HL-60 (cell line): ENCODE data around the gene DSCAML1.

Experiments
- DNase-seq, 2 experiments: peaks; one replicate each; pipeline ENCODE4 v3.0.0-alpha.2; 2010 to 2020; ENCODE audit warnings: low read depth in 1 of 2, low spot score in 1 of 2
- H3K27ac ChIP-seq: fragments of 250-450 bp; sonication (Bioruptor Pico); replicated peaks from 2 replicates; pipeline ENCODE4 v1.5.1; 2020; ENCODE audit warnings: mild to moderate bottlenecking, moderate library complexity
- H3K27me3 ChIP-seq: fragments of 250-450 bp; sonication (Bioruptor Pico); 2 replicates; pipeline ENCODE4 v1.5.1; 2021; ENCODE audit warnings: mild to moderate bottlenecking, moderate library complexity; ENCODE audit not compliant: insufficient read depth, poor library complexity, severe bottlenecking
- H3K4me3 ChIP-seq: replicated peaks from 2 replicates; pipeline ENCODE4 v1.5.1; 2011; ENCODE audit warnings: mild to moderate bottlenecking, control low read depth, low read length; ENCODE audit not compliant: insufficient read depth
- GABPA ChIP-seq: IDR thresholded peaks from 2 replicates; pipeline ENCODE4 v1.6.1; 2012; ENCODE audit warnings: low read depth
- POLR2AphosphoS5 ChIP-seq: IDR thresholded peaks from 2 replicates; pipeline ENCODE4 v1.6.1; 2012; ENCODE audit warnings: low read depth
- SPI1 ChIP-seq: IDR thresholded peaks from 2 replicates; pipeline ENCODE4 v1.6.1; 2012; ENCODE audit warnings: low read depth, mild to moderate bottlenecking, borderline replicate concordance
- TF ChIP-seq, protein P1 (sequence below): IDR thresholded peaks from 2 replicates; pipeline ENCODE4 v1.6.1; 2012; ENCODE audit warnings: low read depth; ENCODE audit not compliant: insufficient replicate concordance
- TF ChIP-seq, protein P2 (sequence below): IDR thresholded peaks from one replicate; pipeline ENCODE4 v1.5.1; 2011; ENCODE audit warnings: low read length, control low read depth, inconsistent platforms; ENCODE audit not compliant: insufficient read depth

Gene DSCAML1

DNA sequence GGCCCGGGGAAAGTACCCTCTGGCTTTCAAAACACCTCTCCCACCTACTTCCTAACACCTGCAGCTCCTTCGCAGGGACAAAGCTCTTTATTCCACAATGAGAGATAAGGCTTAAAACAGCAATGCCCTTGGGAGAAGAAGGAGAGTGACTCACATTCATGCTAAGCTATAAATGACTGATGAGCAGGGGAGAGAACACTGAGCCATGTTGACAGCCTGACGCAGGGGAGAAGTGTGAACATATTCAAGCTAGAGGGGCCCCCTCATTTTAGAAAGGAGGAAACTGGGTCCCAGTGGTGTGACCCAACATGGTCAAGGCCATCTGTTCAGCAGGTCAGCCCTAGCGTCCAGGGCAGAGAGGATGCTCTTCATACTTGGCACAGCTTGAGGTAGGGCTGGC lies 171.8 kb downstream of the DSCAML1 start:
- Histone ChIP-seq H3K4me3 (no peak overlapping the region), H3K27ac (no peak overlapping the region), H3K27me3 (peaks cover 2% of the 10 kb centered on the region)
- no peak for TF ChIP-seq GABPA
- TF ChIP-seq SPI1 = no peak
- TF ChIP-seq POLR2AphosphoS5 = no peak
- TF ChIP-seq, protein P1, sequence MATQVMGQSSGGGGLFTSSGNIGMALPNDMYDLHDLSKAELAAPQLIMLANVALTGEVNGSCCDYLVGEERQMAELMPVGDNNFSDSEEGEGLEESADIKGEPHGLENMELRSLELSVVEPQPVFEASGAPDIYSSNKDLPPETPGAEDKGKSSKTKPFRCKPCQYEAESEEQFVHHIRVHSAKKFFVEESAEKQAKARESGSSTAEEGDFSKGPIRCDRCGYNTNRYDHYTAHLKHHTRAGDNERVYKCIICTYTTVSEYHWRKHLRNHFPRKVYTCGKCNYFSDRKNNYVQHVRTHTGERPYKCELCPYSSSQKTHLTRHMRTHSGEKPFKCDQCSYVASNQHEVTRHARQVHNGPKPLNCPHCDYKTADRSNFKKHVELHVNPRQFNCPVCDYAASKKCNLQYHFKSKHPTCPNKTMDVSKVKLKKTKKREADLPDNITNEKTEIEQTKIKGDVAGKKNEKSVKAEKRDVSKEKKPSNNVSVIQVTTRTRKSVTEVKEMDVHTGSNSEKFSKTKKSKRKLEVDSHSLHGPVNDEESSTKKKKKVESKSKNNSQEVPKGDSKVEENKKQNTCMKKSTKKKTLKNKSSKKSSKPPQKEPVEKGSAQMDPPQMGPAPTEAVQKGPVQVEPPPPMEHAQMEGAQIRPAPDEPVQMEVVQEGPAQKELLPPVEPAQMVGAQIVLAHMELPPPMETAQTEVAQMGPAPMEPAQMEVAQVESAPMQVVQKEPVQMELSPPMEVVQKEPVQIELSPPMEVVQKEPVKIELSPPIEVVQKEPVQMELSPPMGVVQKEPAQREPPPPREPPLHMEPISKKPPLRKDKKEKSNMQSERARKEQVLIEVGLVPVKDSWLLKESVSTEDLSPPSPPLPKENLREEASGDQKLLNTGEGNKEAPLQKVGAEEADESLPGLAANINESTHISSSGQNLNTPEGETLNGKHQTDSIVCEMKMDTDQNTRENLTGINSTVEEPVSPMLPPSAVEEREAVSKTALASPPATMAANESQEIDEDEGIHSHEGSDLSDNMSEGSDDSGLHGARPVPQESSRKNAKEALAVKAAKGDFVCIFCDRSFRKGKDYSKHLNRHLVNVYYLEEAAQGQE = no peak
- TF ChIP-seq, protein P2, sequence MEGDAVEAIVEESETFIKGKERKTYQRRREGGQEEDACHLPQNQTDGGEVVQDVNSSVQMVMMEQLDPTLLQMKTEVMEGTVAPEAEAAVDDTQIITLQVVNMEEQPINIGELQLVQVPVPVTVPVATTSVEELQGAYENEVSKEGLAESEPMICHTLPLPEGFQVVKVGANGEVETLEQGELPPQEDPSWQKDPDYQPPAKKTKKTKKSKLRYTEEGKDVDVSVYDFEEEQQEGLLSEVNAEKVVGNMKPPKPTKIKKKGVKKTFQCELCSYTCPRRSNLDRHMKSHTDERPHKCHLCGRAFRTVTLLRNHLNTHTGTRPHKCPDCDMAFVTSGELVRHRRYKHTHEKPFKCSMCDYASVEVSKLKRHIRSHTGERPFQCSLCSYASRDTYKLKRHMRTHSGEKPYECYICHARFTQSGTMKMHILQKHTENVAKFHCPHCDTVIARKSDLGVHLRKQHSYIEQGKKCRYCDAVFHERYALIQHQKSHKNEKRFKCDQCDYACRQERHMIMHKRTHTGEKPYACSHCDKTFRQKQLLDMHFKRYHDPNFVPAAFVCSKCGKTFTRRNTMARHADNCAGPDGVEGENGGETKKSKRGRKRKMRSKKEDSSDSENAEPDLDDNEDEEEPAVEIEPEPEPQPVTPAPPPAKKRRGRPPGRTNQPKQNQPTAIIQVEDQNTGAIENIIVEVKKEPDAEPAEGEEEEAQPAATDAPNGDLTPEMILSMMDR = no peak
- DNase-seq = no peak

DNA sequence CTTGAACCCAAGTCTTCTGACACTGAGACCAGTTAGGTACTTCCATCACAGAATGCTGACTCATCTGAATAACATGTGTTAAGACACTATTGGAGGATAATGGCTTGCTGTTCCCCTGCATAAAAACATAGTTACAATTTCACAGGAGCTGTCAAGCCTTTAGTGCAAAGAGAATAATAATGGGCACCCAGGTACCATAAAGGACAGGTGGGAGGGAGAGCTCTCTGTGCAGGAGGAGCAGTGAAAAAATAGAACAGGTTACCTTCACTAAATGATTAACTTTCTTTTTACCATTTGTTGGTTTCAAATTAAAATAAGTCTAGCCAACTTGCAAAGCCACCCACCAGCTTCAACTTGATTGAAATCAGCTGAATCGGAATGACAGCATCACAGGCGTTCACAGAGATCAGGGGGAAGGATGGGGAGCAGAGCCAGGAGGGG lies 173.2 kb downstream of the DSCAML1 start:
- Histone ChIP-seq H3K27ac (no peak overlapping the region), H3K27me3 (peaks cover 2% of the 10 kb centered on the region), H3K4me3 (no peak overlapping the region)
- TF ChIP-seq, protein P1 = no peak
- TF ChIP-seq GABPA (no peak), POLR2AphosphoS5 (no peak), SPI1 (no peak)
- TF ChIP-seq, protein P2 = no peak
- DNase-seq = no peak

DNA sequence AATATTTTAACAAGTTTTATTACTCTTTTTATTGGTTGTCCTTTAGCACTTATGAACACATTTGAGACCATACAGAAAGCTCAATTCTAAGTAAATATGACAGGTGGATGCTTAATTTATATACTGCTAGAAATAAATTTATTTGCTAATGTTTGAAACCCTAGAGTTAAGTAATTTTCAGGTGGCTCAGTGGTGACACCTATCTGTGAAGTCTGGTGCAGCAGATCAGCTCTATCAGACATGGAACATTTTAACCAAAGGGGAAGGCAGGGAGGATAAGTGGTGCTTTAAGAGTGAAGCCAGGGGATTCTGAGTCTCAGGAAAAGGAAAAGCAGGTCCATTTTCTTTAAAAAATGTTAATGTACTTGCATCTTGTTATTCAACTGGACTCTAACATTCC lies 175.8 kb downstream of the DSCAML1 start:
- H3K27me3 ChIP-seq = peaks cover 2% of the 10 kb centered on the region
- H3K4me3 ChIP-seq = no peak overlapping the region
- TF ChIP-seq POLR2AphosphoS5 (no peak), SPI1 (no peak), GABPA (no peak)
- TF ChIP-seq, protein P2 = peak; percentile 1
- TF ChIP-seq, protein P1 = no peak
- no peak overlapping the region for H3K27ac ChIP-seq
- no peak for DNase-seq
